PC-3 (cell line): ENCODE results near the gene NFE2L1. TPM values are rescaled to one million over a fixed set of nuclear protein-coding genes. Genes with fewer than 3 reads are reported as not detected.

Experiments
- ATAC-seq: fragments of 200-7000 bp; cut with Tn5 transposase; 2 replicates; pipeline ENCODE4 v1.9.1; 2020; ENCODE audit warnings: mild to moderate bottlenecking, moderate library complexity
- BruUV-seq: library from RNA; stranded (reverse); fragments of 400-500 nt; replicated peaks from 2 replicates; lab custom pipeline; 2021; lab: Mats Ljungman, UMichigan
- CTCF ChIA-PET: fragments of 300-600 bp; sonication (Branson Sonifier 250); formaldehyde crosslinking; loops from one replicate; lab custom pipeline; 2022; ENCODE audit warnings: antibody characterized with exemption; lab: Charles Lee
- POLR2A ChIA-PET: fragments of 300-600 bp; sonication (Branson Sonifier 250); formaldehyde crosslinking; loops from one replicate; lab custom pipeline; 2022; ENCODE audit warnings: antibody characterized with exemption; ENCODE audit not compliant: unreplicated experiment; lab: Charles Lee
- DNase-seq: peaks from one replicate; pipeline ENCODE4 v3.0.0-alpha.2; 2015
- H2AFZ ChIP-seq: fragments of 300-600 bp; sonication (generic); 2 replicates; pipeline ENCODE4 v1.6.0; 2016; ENCODE audit warnings: antibody characterized with exemption, low read length
- H3F3A ChIP-seq: fragments of 300-600 bp; sonication (generic); one replicate; pipeline ENCODE4 v1.6.0; 2017; ENCODE audit warnings: antibody characterized with exemption, low read length, control low read depth, mild to moderate bottlenecking; ENCODE audit not compliant: unreplicated experiment
- H3K27ac ChIP-seq: fragments of 300-600 bp; sonication (generic); 2 replicates; pipeline ENCODE4 v1.5.1; 2016; ENCODE audit warnings: mild to moderate bottlenecking, low read length
- H3K27me3 ChIP-seq: fragments of 300-600 bp; sonication (generic); 2 replicates; pipeline ENCODE4 v1.6.1; 2016; ENCODE audit warnings: low read length, mixed read lengths
- H3K36me3 ChIP-seq: fragments of 300-600 bp; sonication (generic); 2 replicates; pipeline ENCODE4 v1.6.1; 2016; ENCODE audit warnings: low read depth, mixed run types, low read length, mixed read lengths
- H3K4me1 ChIP-seq: fragments of 300-600 bp; sonication (generic); 2 replicates; pipeline ENCODE4 v1.5.1; 2016; ENCODE audit warnings: low read length; ENCODE audit not compliant: insufficient read depth
- H3K4me2 ChIP-seq: fragments of 300-600 bp; sonication (generic); 2 replicates; pipeline ENCODE4 v1.6.0; 2016; ENCODE audit warnings: low read length
- H3K4me3 ChIP-seq: fragments of 300-600 bp; sonication (generic); 2 replicates; pipeline ENCODE4 v1.5.1; 2016; ENCODE audit warnings: mild to moderate bottlenecking, low read length, mixed read lengths
- H3K79me2 ChIP-seq: fragments of 300-600 bp; sonication (generic); 2 replicates; pipeline ENCODE4 v1.6.1; 2017; ENCODE audit warnings: low read length, mixed read lengths
- H3K9ac ChIP-seq: fragments of 300-600 bp; sonication (generic); 2 replicates; pipeline ENCODE4 v1.6.0; 2016; ENCODE audit warnings: mild to moderate bottlenecking, low read length
- H3K9me2 ChIP-seq: fragments of 300-600 bp; sonication (generic); replicated peaks from 2 replicates; pipeline ENCODE4 v1.6.1; 2016; ENCODE audit warnings: mixed run types, low read length, mixed read lengths
- H3K9me3 ChIP-seq: fragments of 300-600 bp; sonication (generic); 2 replicates; pipeline ENCODE4 v1.6.1; 2016; ENCODE audit warnings: low read length, mixed read lengths
- H4K20me1 ChIP-seq: fragments of 300-600 bp; sonication (generic); 2 replicates; pipeline ENCODE4 v1.6.1; 2016; ENCODE audit warnings: low read length, mixed read lengths
- CTCF ChIP-seq: fragments of 300-600 bp; sonication (generic); conservative IDR thresholded peaks from 2 replicates; pipeline ENCODE4 v1.5.1; 2017; ENCODE audit warnings: antibody characterized with exemption, low read depth, mild to moderate bottlenecking, low read length
- EZH2 ChIP-seq: fragments of 300-600 bp; sonication (generic); IDR thresholded peaks from one replicate; pipeline ENCODE4 v1.6.1; 2017; ENCODE audit warnings: antibody characterized with exemption, mild to moderate bottlenecking, low read length; ENCODE audit not compliant: unreplicated experiment
- EZH2phosphoT487 ChIP-seq: fragments of 300-600 bp; sonication (generic); IDR thresholded peaks from 2 replicates; pipeline ENCODE4 v1.6.1; 2018; ENCODE audit warnings: mild to moderate bottlenecking, antibody characterized with exemption, low read length, borderline replicate concordance
- intact Hi-C: fragments of 100-400 bp; cut with micrococcal nuclease; formaldehyde crosslinking; loops from 2 replicates; pipeline ENCODE4 v1.9.0; 2023
- total RNA-seq: library from RNA; depleted of rRNA; stranded (reverse); fragments of >200 nt; gene quantifications from 2 replicates; pipeline ENCODE4 v1.2.3, GENCODE V29; 2014

NFE2L1 gene
- total RNA-seq, 1 experiment from 2014 or later, result 45.1 TPM

- intact Hi-C loops, result no loop called here
- Histone ChIP-seq H3K36me3 (peaks cover 56% of the 10 kb centered on the region), H3K9me3 (no peaks in the 10 kb centered on the region), H3K4me2 (peak overlapping the region; percentile 55), H3K9me2 (no peaks in the 10 kb centered on the region), H3K4me1 (peaks cover 41% of the 10 kb centered on the region), H3K9ac (no peak overlapping the region), H4K20me1 (peaks cover 50% of the 10 kb centered on the region), H3F3A (no peaks in the 10 kb centered on the region), H3K27ac (no peak overlapping the region), H2AFZ (no peak overlapping the region), H3K79me2 (peaks cover 77% of the 10 kb centered on the region), H3K27me3 (no peaks in the 10 kb centered on the region), H3K4me3 (peak overlapping the region; percentile 9; the same call in 1 of the 2 replicates)
- DNase-seq (no peak), ATAC-seq (no peak)
- ChIA-PET POLR2A (no interaction called here), CTCF (no interaction called here)
- TF ChIP-seq EZH2phosphoT487, result no peak
- TF ChIP-seq CTCF, result no peak
- TF ChIP-seq EZH2, result no peak
- BruUV-seq, result no TSS peak
Measured at GRCh38 chr17:48052956-48053757, 5.0 kb downstream of the NFE2L1 start.

- no peaks in the 10 kb centered on the region for H3F3A ChIP-seq
- ChIA-PET POLR2A (interaction anchor here (0.5 to 0.6 kb wide), 2 partner anchors 48 to 80 kb away, joined by 18 to 31 read pairs; no protein-coding TSS in a partner anchor), CTCF (no interaction called here)
- H3K9ac ChIP-seq, result no peak overlapping the region
- ATAC-seq (no peak), DNase-seq (no peak)
- no TSS peak for BruUV-seq
- H3K9me2 ChIP-seq, result no peaks in the 10 kb centered on the region
- peaks cover 50% of the 10 kb centered on the region for H4K20me1 ChIP-seq
- no peaks in the 10 kb centered on the region for H3K9me3 ChIP-seq
- intact Hi-C loops, result no loop called here
- H2AFZ ChIP-seq, result no peak overlapping the region
- no peak overlapping the region for H3K4me3 ChIP-seq
- peaks cover 75% of the 10 kb centered on the region for H3K79me2 ChIP-seq
- no peak overlapping the region for H3K27ac ChIP-seq
- H3K4me1 ChIP-seq, result peaks cover 41% of the 10 kb centered on the region
- no peak for TF ChIP-seq EZH2phosphoT487
- no peak for TF ChIP-seq EZH2
- no peak for TF ChIP-seq CTCF
- H3K4me2 ChIP-seq, result peak overlapping the region; percentile 55; the same call in 1 of the 2 replicates
- peaks cover 62% of the 10 kb centered on the region for H3K36me3 ChIP-seq
- no peaks in the 10 kb centered on the region for H3K27me3 ChIP-seq
Measured at GRCh38 chr17:48053758-48054237, 5.6 kb downstream of the NFE2L1 start.
